Upper lobe of left lung (tissue), 4 donors: ENCODE results near the gene ZMAT3.

ENCODE experiments used
- CTCF ChIP-seq, 6 experiments: fragments of 450-650 bp in 4 of 6; fragments of 200-600 bp in 2 of 6; sonication (generic) in 2 of 6; IDR thresholded peaks; one replicate each; pipeline ENCODE4 v1.5.1; 2016 to 2019; ENCODE audit warnings: antibody characterized with exemption in 6 of 6
- EP300 ChIP-seq, 4 donors: sonication (generic); formaldehyde crosslinking; IDR thresholded peaks; one replicate each; pipeline ENCODE4 v1.5.1; 2017; ENCODE audit warnings: antibody characterized with exemption in 4 of 4, control low read depth in 2 of 4
- POLR2A ChIP-seq, 4 donors: fragments of 450-650 bp; IDR thresholded peaks; one replicate each; pipeline ENCODE4 v1.5.1; 2016 to 2017; ENCODE audit warnings: antibody characterized with exemption in 4 of 4, mild to moderate bottlenecking in 2 of 4
- POLR2AphosphoS5 ChIP-seq, 2 donors: sonication (generic); formaldehyde crosslinking; IDR thresholded peaks; one replicate each; pipeline ENCODE4 v1.5.1; 2017; ENCODE audit warnings: antibody characterized with exemption in 2 of 2

- TF ChIP-seq EP300 (IDR thresholded peaks at IDR 0.05) (no peak), CTCF (IDR thresholded peaks at IDR 0.05) (no peak), POLR2AphosphoS5 (IDR thresholded peaks at IDR 0.05) (no peak), POLR2A (IDR thresholded peaks at IDR 0.05) (no peak)
These were observed 85.2 kb downstream of the ZMAT3 start for GRCh38 chr3:178986456-178986855.
